HUES48 (cell line): ENCODE data around the gene MAGOHB.
A peak's percentile ranks its signal among the peaks of the same experiment; 100 is the strongest.

ENCODE experiments used
- H3K27ac ChIP-seq: one replicate; pipeline ENCODE4 v1.7.0; 2013; ENCODE audit warnings: low read depth, low read length, inconsistent platforms
- H3K27me3 ChIP-seq: 2 replicates; pipeline ENCODE4 v1.6.1; 2013; ENCODE audit warnings: mild to moderate bottlenecking, low read length; ENCODE audit not compliant: control insufficient read depth, insufficient read depth
- H3K36me3 ChIP-seq: 2 replicates; pipeline ENCODE4 v1.6.1; 2013; ENCODE audit warnings: low read length; ENCODE audit not compliant: control insufficient read depth, insufficient read depth
- H3K4me1 ChIP-seq: 2 replicates; pipeline ENCODE4 v1.6.1; 2013; ENCODE audit warnings: mild to moderate bottlenecking, low read length; ENCODE audit not compliant: control insufficient read depth, insufficient read depth
- H3K4me3 ChIP-seq: 2 replicates; pipeline ENCODE4 v1.5.1; 2013; ENCODE audit warnings: mild to moderate bottlenecking, low read depth, low read length
- H3K9ac ChIP-seq: 2 replicates; pipeline ENCODE4 v1.6.1; 2013; ENCODE audit warnings: mild to moderate bottlenecking, low read depth, low read length, moderate library complexity
- H3K9me3 ChIP-seq: 2 replicates; pipeline ENCODE4 v1.6.1; 2013; ENCODE audit warnings: low read length; ENCODE audit not compliant: control insufficient read depth, insufficient read depth

MAGOHB gene

DNA sequence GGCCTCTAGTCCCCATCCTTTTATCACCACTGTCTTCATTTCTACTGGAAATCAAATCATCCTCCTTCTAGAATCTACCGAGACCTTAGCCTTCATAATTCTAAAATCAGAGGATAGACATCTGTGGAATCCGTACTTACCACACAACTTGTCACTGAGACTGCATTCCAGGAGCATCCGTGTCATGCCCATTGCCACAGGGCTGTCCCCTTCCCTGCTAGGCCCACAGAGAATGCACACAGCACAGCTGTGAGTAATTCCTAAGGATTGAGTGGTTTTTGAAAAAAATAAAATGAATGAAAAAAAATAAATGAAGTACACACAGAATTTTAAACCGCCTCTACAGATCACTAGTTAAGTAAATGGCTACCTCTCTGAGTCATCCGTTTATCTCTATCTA, 21.0 kb upstream of the MAGOHB start:
- Histone ChIP-seq H3K4me1 (peaks cover 11% of the 10 kb centered on the region), H3K9me3 (no peaks in the 10 kb centered on the region)

GRCh38 chr12:10633541-10633940, 20.1 kb upstream of the MAGOHB start:
- Histone ChIP-seq H3K36me3 (no peaks in the 10 kb centered on the region), H3K4me3 (no peak overlapping the region), H3K27ac (no peak overlapping the region), H3K9me3 (no peaks in the 10 kb centered on the region), H3K27me3 (no peaks in the 10 kb centered on the region), H3K4me1 (peaks cover 13% of the 10 kb centered on the region), H3K9ac (no peak overlapping the region)

More for the DNA sequence above, 21.0 kb upstream of the MAGOHB start:
- Histone ChIP-seq H3K36me3 (no peaks in the 10 kb centered on the region), H3K4me3 (no peak overlapping the region), H3K27me3 (no peaks in the 10 kb centered on the region), H3K27ac (no peak overlapping the region), H3K9ac (no peak overlapping the region)

GRCh38 chr12:10632226-10632625, 18.8 kb upstream of the MAGOHB start:
- Histone ChIP-seq H3K4me1 (peaks cover 17% of the 10 kb centered on the region), H3K27ac (no peak overlapping the region), H3K4me3 (no peak overlapping the region), H3K27me3 (no peaks in the 10 kb centered on the region), H3K36me3 (no peaks in the 10 kb centered on the region), H3K9me3 (no peaks in the 10 kb centered on the region), H3K9ac (no peak overlapping the region)

GRCh38 chr12:10624605-10625004, 11.2 kb upstream of the MAGOHB start:
- Histone ChIP-seq H3K9me3 (no peaks in the 10 kb centered on the region), H3K27ac (no peak overlapping the region)

DNA sequence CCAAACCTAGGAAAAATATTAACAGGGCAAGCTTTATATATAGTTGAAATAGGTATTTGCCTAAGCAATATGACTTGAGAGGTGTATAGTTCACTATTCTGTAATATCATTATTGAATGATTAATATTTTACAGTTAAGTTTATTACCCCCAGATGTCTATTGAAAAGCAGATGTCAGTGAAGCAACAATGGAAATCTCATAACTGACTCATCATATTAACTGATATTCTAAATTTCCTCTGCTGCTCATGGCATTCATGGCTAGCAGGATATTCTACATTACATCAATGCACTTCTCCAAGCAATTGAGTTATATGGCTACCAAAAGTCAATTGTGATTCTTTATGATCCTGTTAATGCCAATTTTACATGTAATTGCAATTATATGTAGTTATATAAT, 9.7 kb upstream of the MAGOHB start:
- Histone ChIP-seq H3K9me3 (no peaks in the 10 kb centered on the region), H3K4me1 (0 out of 2 replicates have a peak, but pooled peaks cover under 1% of the 10 kb centered on the region), H3K4me3 (no peak overlapping the region), H3K36me3 (no peaks in the 10 kb centered on the region), H3K9ac (no peak overlapping the region), H3K27me3 (no peaks in the 10 kb centered on the region), H3K27ac (no peak overlapping the region)

More at GRCh38 chr12:10624605-10625004, 11.2 kb upstream of the MAGOHB start:
- H3K9ac ChIP-seq: no peak overlapping the region
- no peaks in the 10 kb centered on the region for H3K36me3 ChIP-seq
- H3K4me3 ChIP-seq: no peak overlapping the region
- peaks cover 6% of the 10 kb centered on the region; the same call in 1 of the 2 replicates for H3K4me1 ChIP-seq
- no peaks in the 10 kb centered on the region for H3K27me3 ChIP-seq

DNA sequence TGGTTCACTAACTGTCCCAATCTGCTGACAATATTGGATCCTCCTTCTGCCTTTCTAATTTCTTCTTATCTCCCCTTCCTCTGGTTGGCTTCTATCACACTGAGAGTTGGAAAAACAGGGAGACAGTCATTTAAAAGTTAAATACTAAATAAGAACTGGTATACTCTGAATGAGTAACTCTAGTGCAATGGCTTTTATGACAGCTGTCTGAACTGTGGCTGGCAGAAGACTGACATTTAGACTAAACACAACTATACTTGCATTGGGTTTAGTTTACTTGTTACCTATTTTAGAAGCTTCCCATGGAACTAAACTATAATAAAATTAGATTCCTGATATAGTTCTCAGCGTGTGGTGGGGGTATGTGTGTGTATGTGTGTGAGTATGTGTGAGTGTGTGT, 7.9 kb upstream of the MAGOHB start:
- no peaks in the 10 kb centered on the region for H3K4me1 ChIP-seq
- H3K9ac ChIP-seq: no peak overlapping the region
- H3K27me3 ChIP-seq: no peaks in the 10 kb centered on the region
- no peaks in the 10 kb centered on the region for H3K36me3 ChIP-seq
- no peak overlapping the region for H3K27ac ChIP-seq
- H3K4me3 ChIP-seq: no peak overlapping the region
- H3K9me3 ChIP-seq: no peaks in the 10 kb centered on the region

DNA sequence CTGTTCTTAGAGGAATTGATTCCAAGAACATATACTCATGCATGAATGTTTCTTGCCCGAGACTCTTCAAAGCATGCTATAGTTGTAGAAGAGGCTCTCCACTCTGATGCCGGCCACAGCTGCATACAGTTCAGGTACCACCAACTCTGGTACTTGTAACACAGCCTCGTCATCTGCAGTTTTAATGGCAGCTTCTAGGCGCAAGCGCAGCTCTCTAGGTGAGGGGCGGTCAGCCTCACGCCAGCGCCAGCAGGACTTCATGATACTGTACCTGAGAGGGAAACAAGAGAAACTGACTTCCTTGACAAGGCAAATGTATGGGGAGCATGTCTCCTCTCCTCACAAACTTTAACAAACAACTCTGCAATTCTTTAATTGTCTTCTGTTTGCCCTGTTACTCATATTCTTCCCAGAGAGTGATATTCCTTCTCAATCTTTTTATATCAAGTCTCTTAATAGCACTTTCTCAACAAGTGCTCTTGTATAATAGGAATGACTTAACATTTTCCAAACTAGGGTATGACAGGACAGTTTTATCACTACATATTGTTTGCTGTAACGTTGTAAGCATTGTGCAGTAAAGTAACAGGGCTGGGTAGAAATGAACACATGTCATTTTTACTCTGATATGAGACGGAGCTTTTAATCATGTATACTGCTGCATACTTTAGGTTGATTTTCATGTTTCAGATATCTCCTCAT, 6.8 kb upstream of the MAGOHB start:
- H3K9ac ChIP-seq: no peak overlapping the region
- no peaks in the 10 kb centered on the region for H3K36me3 ChIP-seq
- no peak overlapping the region for H3K27ac ChIP-seq
- no peaks in the 10 kb centered on the region for H3K27me3 ChIP-seq
- no peak overlapping the region for H3K4me3 ChIP-seq
- H3K4me1 ChIP-seq: no peaks in the 10 kb centered on the region
- no peaks in the 10 kb centered on the region for H3K9me3 ChIP-seq

GRCh38 chr12:10618338-10618987, 5.1 kb upstream of the MAGOHB start:
- H3K4me3 ChIP-seq: no peak overlapping the region
- no peaks in the 10 kb centered on the region for H3K27me3 ChIP-seq
- no peaks in the 10 kb centered on the region for H3K36me3 ChIP-seq
- no peak overlapping the region for H3K27ac ChIP-seq
- no peaks in the 10 kb centered on the region for H3K9me3 ChIP-seq
- peaks cover 4% of the 10 kb centered on the region; the same call in 1 of the 2 replicates for H3K4me1 ChIP-seq
- no peak overlapping the region for H3K9ac ChIP-seq

- H3K27ac ChIP-seq: no peak overlapping the region
- H3K27me3 ChIP-seq: no peaks in the 10 kb centered on the region
- H3K9me3 ChIP-seq: no peaks in the 10 kb centered on the region
- H3K4me3 ChIP-seq: no peak overlapping the region
- H3K36me3 ChIP-seq: no peaks in the 10 kb centered on the region
- H3K4me1 ChIP-seq: peaks cover 4% of the 10 kb centered on the region; the same call in 1 of the 2 replicates
- H3K9ac ChIP-seq: no peak overlapping the region
Measured at GRCh38 chr12:10617863-10618262, 4.5 kb upstream of the MAGOHB start.

DNA sequence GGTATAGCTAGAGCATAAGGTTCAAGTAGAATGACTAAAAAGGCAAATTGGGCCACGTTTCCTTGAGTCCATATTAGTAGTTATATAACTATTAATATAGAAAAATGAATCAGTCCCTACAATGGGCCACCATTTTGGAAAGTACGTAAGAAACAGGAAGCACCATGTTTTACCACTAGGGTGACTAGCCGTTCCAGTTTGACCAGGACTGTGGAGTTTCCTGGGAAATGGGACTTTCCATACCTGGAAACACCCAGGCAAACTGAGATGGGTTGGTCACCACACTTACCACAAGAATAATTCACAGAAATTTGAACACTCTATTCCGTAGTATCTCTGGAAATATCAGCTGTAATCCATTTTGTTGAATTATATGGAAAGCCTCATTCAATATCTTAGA, 2.1 kb upstream of the MAGOHB start:
- H3K27ac ChIP-seq: no peak overlapping the region
- no peak overlapping the region for H3K9ac ChIP-seq
- H3K4me3 ChIP-seq: no peak overlapping the region
- H3K9me3 ChIP-seq: no peaks in the 10 kb centered on the region
- peaks cover 9% of the 10 kb centered on the region; the same call in 1 of the 2 replicates for H3K4me1 ChIP-seq
- H3K36me3 ChIP-seq: peaks cover 14% of the 10 kb centered on the region
- no peaks in the 10 kb centered on the region for H3K27me3 ChIP-seq

- peak overlapping the region; percentile 99 for H3K9ac ChIP-seq
- peaks cover 9% of the 10 kb centered on the region; the same call in 1 of the 2 replicates for H3K4me1 ChIP-seq
- H3K27me3 ChIP-seq: no peaks in the 10 kb centered on the region
- H3K36me3 ChIP-seq: peaks cover 29% of the 10 kb centered on the region
- peak overlapping the region; percentile 90 for H3K4me3 ChIP-seq
- peak overlapping the region; percentile 93 for H3K27ac ChIP-seq
- no peaks in the 10 kb centered on the region for H3K9me3 ChIP-seq
Measured at GRCh38 chr12:10614056-10614370, 604 bp upstream of the MAGOHB start.
